ENCODE data around the gene OPTC.
A peak's percentile ranks its signal among the peaks of the same experiment; 100 is the strongest.

Gene OPTC

DNA sequence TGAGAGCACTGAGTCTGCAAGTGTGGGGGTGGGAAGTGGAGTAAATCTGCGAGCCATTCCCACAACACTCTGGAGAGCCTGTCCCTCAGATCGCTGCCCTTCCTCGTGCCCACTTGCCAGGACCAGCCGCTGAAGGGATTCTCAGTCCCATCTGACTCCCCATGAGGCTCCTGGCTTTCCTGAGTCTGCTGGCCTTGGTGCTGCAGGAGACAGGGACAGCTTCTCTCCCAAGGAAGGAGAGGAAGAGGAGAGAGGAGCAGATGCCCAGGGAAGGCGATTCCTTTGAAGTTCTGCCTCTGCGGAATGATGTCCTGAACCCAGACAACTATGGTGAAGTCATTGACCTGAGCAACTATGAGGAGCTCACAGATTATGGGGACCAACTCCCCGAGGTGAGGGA, 1.9 kb downstream of the OPTC start:
- no peak overlapping the region for H3K4me3 ChIP-seq (replicated peaks in 1 of 2; ENCODE audit: low read depth in 2 of 2, low read length in 2 of 2)
- TF ChIP-seq, protein P1, sequence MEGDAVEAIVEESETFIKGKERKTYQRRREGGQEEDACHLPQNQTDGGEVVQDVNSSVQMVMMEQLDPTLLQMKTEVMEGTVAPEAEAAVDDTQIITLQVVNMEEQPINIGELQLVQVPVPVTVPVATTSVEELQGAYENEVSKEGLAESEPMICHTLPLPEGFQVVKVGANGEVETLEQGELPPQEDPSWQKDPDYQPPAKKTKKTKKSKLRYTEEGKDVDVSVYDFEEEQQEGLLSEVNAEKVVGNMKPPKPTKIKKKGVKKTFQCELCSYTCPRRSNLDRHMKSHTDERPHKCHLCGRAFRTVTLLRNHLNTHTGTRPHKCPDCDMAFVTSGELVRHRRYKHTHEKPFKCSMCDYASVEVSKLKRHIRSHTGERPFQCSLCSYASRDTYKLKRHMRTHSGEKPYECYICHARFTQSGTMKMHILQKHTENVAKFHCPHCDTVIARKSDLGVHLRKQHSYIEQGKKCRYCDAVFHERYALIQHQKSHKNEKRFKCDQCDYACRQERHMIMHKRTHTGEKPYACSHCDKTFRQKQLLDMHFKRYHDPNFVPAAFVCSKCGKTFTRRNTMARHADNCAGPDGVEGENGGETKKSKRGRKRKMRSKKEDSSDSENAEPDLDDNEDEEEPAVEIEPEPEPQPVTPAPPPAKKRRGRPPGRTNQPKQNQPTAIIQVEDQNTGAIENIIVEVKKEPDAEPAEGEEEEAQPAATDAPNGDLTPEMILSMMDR (IDR thresholded peaks at IDR 0.05; ENCODE audit: low read depth, low read length) = no peak
- no peak for DNase-seq (ENCODE audit: low read depth in 2 of 2)

DNA sequence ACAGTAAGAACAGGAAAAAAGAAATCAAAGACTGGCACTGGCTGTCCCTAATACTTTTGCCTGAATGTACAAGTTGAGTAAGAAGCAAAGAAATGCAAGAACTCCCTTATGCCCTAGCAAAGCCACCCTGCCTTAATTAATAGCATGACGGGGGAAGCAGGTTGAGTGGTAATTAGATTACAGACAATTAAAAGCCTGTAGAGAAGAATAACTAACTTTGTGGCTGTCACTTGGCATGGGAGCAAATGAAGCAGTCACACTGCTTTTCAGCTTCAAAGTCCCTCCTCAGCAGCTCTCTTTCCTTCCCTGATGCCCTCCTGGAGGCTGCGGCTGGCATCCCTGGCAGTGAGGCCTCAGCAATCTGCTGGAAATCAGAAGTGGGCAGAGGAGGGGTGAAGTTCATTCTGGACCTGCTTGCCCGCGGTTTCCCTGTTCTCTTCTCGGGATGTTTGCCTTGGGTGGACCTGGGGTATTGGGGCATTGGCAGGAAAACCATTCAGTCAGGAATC, 3.4 kb downstream of the OPTC start:
- no peak overlapping the region for H3K4me3 ChIP-seq (replicated peaks in 1 of 2; ENCODE audit: low read depth in 2 of 2, low read length in 2 of 2)
- DNase-seq (ENCODE audit: low read depth in 2 of 2) = no peak
- TF ChIP-seq, protein P1 (IDR thresholded peaks at IDR 0.05; ENCODE audit: low read depth, low read length) = no peak

DNA sequence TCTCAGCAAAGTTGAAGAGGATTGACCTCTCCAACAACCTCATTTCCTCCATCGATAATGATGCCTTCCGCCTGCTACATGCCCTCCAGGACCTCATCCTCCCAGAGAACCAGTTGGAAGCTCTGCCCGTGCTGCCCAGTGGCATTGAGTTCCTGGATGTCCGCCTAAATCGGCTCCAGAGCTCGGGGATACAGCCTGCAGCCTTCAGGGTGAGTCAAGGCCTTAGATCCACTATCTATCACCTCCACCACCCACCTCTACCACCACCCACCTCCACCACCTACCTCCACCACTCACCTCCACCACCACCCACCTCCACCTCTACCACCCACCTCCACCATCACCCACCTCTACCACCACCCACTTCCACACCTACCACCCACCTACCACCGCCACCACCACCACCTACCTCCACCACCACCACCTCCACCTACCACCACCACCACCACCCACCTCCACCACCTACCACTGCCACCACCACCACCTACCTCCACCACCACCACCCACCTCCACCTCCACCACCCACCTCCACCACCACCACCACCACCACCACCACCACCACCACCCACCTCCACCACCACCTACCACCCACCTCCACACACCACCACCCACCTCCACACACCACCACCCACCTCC, 5.8 kb downstream of the OPTC start:
- TF ChIP-seq, protein P1 (IDR thresholded peaks at IDR 0.05; ENCODE audit: low read depth, low read length) = no peak
- no peak overlapping the region for H3K4me3 ChIP-seq (replicated peaks in 1 of 2; ENCODE audit: low read depth in 2 of 2, low read length in 2 of 2)
- DNase-seq (ENCODE audit: low read depth in 2 of 2) = no peak

DNA sequence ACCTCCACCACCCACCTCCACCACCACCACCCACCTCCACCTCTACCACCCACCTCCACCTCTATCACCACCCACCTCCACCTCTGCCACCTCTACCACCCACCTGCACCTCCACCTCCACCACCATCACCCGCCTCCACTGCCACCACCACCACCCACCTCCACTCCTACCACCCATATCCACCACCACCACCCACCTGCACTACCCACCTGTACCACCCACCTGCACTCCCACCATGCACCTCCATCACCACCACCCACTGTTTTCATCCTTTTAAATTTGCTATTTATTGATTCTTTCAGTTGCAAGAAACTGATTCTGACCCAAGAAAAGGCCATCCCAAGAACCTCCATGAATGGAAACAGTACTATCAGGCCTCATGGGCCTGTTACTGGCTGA, 6.3 kb downstream of the OPTC start:
- no peak overlapping the region for H3K4me3 ChIP-seq (replicated peaks in 1 of 2; ENCODE audit: low read depth in 2 of 2, low read length in 2 of 2)
- no peak for DNase-seq (ENCODE audit: low read depth in 2 of 2)
- TF ChIP-seq, protein P1 (IDR thresholded peaks at IDR 0.05; ENCODE audit: low read depth, low read length) = no peak

DNA sequence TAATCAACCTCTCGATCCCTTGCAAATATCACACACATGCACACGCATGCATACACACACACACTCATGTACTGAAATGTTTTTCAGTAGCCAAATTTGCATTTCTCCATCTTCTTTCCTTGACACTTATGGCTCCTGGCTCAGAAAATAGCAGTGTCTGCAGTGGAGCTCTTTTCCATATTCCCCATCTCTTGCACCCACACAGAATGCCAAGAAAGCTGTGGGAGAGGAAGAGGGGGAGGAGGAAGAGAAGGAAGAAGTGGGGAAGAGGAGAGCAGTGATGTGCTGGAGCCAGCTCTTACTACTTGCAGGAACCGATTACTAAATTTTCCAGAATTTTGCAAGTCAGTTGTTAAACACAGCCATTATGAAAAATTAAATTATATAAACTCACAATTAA, 9.9 kb downstream of the OPTC start:
- no peak for DNase-seq (ENCODE audit: low read depth in 2 of 2)
- no peak overlapping the region for H3K4me3 ChIP-seq (replicated peaks in 1 of 2; ENCODE audit: low read depth in 2 of 2, low read length in 2 of 2)
- TF ChIP-seq, protein P1 (IDR thresholded peaks at IDR 0.05; ENCODE audit: low read depth, low read length) = no peak

- H3K4me3 ChIP-seq (replicated peaks in 1 of 2; ENCODE audit: low read depth in 2 of 2, low read length in 2 of 2) = no peak overlapping the region
- peak; percentile 87 to 88 for DNase-seq (ENCODE audit: low read depth in 2 of 2)
- TF ChIP-seq, protein P1 (IDR thresholded peaks at IDR 0.05; ENCODE audit: low read depth, low read length) = peak; percentile 70
These were observed 10.7 kb downstream of the OPTC start for GRCh38 chr1:203504400-203505250.

All from cardiac fibroblast (primary cell).